Breast epithelium (tissue), 4 donors: Measurements from ENCODE around the gene TRMT44. TPM values are rescaled to one million over a fixed set of nuclear protein-coding genes. Genes with fewer than 3 reads are reported as not detected.

Experiments
- DNase-seq, 2 donors: peaks; one replicate each; pipeline ENCODE4 v3.0.0-alpha.2; 2019; ENCODE audit warnings: low spot score in 2 of 2
- H3K27ac ChIP-seq, 2 donors: fragments of 200-600 bp; sonication (generic) in 1 of 2; one replicate each; pipeline ENCODE4 v1.5.1; 2016 to 2019; ENCODE audit warnings: mild to moderate bottlenecking in 1 of 2
- H3K27me3 ChIP-seq, 2 donors: fragments of 200-600 bp; sonication (generic) in 1 of 2; one replicate each; pipeline versions ENCODE4 v1.5.1 to v1.6.0; 2017 to 2019; ENCODE audit warnings: control low read depth in 1 of 2, mild to moderate bottlenecking in 1 of 2
- H3K36me3 ChIP-seq: fragments of 200-600 bp; one replicate; pipeline ENCODE4 v1.5.1; 2019
- H3K4me1 ChIP-seq, 2 donors: fragments of 200-600 bp; sonication (generic); one replicate each; pipeline ENCODE4 v1.5.1; 2016 to 2019; ENCODE audit warnings: control low read depth in 1 of 2
- H3K4me3 ChIP-seq, 3 donors: fragments of 200-600 bp; sonication (generic); 1 replicate in 2 of 3; 2 replicates in 1 of 3; pipeline ENCODE4 v1.5.1; 2016 to 2019; ENCODE audit warnings: mild to moderate bottlenecking in 3 of 3, moderate library complexity in 2 of 3
- H3K9me3 ChIP-seq, 2 donors: fragments of 200-600 bp; sonication (generic) in 1 of 2; one replicate each; pipeline ENCODE4 v1.5.1; 2016 to 2019; ENCODE audit warnings: control low read depth in 1 of 2
- CTCF ChIP-seq, 3 donors: fragments of 450-650 bp; IDR thresholded peaks; one replicate each; pipeline ENCODE4 v1.5.1; 2016 to 2017; ENCODE audit warnings: antibody characterized with exemption in 3 of 3, mild to moderate bottlenecking in 3 of 3, moderate library complexity in 3 of 3
- POLR2A ChIP-seq: fragments of 450-650 bp; IDR thresholded peaks from one replicate; pipeline ENCODE4 v1.6.1; 2016; ENCODE audit warnings: antibody characterized with exemption, mild to moderate bottlenecking, moderate library complexity
- POLR2AphosphoS5 ChIP-seq, 3 donors: sonication (generic); formaldehyde crosslinking; IDR thresholded peaks; one replicate each; pipeline ENCODE4 v1.6.1; 2017; ENCODE audit warnings: antibody characterized with exemption in 3 of 3
- intact Hi-C: fragments of 100-400 bp; cut with DNase I; formaldehyde crosslinking; loops from one replicate; pipeline ENCODE4 v1.15.1; 2023; ENCODE audit warnings: low total_unique reads
- total RNA-seq, 3 donors: library from RNA; depleted of rRNA; stranded (reverse); fragments of >200 nt; gene quantifications; one replicate each; pipeline ENCODE4 v1.1.0, GENCODE V29; 2016

TRMT44 gene
- total RNA-seq, 3 donors from 2014 or later, result 24.6 to 47.7 (median 28.2) TPM

GRCh38 chr4:8502371-8502770, 61.8 kb downstream of the TRMT44 start:
- H3K9me3 ChIP-seq, result no peaks in the 10 kb centered on the region
- peaks cover 12 to 23% of the 10 kb centered on the region in 2 donors for H3K4me1 ChIP-seq
- DNase-seq, result no peak
- H3K27ac ChIP-seq, result peak overlapping the region; percentile 29 to 96
- H3K27me3 ChIP-seq, result no peaks in the 10 kb centered on the region
- no peaks in the 10 kb centered on the region for H3K36me3 ChIP-seq
- intact Hi-C loops, result no loop called here
- no peak overlapping the region for H3K4me3 ChIP-seq
- TF ChIP-seq POLR2AphosphoS5 (IDR thresholded peaks at IDR 0.05) (no peak), POLR2A (no peak), CTCF (IDR thresholded peaks at IDR 0.05) (no peak)

- peaks cover 12 to 26% of the 10 kb centered on the region in 2 donors for H3K4me1 ChIP-seq
These were observed 62.4 kb downstream of the TRMT44 start for GRCh38 chr4:8502836-8503585.

GRCh38 chr4:8503801-8504200, 63.2 kb downstream of the TRMT44 start:
- Histone ChIP-seq H3K9me3 (no peaks in the 10 kb centered on the region), H3K27ac (peak overlapping the region in 1 of 2 donors; percentile 96), H3K27me3 (no peaks in the 10 kb centered on the region), H3K4me3 (peak overlapping the region in 1 of 3 donors; percentile 53), H3K36me3 (no peaks in the 10 kb centered on the region), H3K4me1 (peaks cover 12 to 26% of the 10 kb centered on the region in 2 donors)
- TF ChIP-seq CTCF (IDR thresholded peaks at IDR 0.05) (no peak), POLR2A (no peak)
- intact Hi-C loops, result no loop called here
- peak; percentile 44 to 66 for DNase-seq

More at GRCh38 chr4:8502836-8503585, 62.4 kb downstream of the TRMT44 start:
- no peaks in the 10 kb centered on the region for H3K27me3 ChIP-seq
- H3K4me3 ChIP-seq, result no peak overlapping the region
- DNase-seq, result no peak
- H3K27ac ChIP-seq, result peak overlapping the region; percentile 29 to 96
- H3K9me3 ChIP-seq, result no peaks in the 10 kb centered on the region
- intact Hi-C loops, result no loop called here
- H3K36me3 ChIP-seq, result no peaks in the 10 kb centered on the region
- no peak for TF ChIP-seq POLR2AphosphoS5 (IDR thresholded peaks at IDR 0.05)
- TF ChIP-seq CTCF (IDR thresholded peaks at IDR 0.05), result no peak
- no peak for TF ChIP-seq POLR2A

GRCh38 chr4:8504279-8505007, 63.9 kb downstream of the TRMT44 start:
- Histone ChIP-seq H3K36me3 (no peaks in the 10 kb centered on the region), H3K4me3 (peak overlapping the region in 1 of 3 donors; percentile 53), H3K27me3 (no peaks in the 10 kb centered on the region), H3K27ac (peak overlapping the region; percentile 89 to 96), H3K4me1 (peaks cover 12 to 26% of the 10 kb centered on the region in 2 donors), H3K9me3 (no peaks in the 10 kb centered on the region)
- TF ChIP-seq POLR2A (no peak), POLR2AphosphoS5 (IDR thresholded peaks at IDR 0.05) (no peak), CTCF (IDR thresholded peaks at IDR 0.05) (no peak)
- intact Hi-C loops, result no loop called here
- peak; percentile 29 to 58 for DNase-seq

GRCh38 chr4:8505229-8505628, 64.7 kb downstream of the TRMT44 start:
- Histone ChIP-seq H3K4me3 (no peak overlapping the region), H3K27ac (peak overlapping the region; percentile 89 to 96), H3K27me3 (no peaks in the 10 kb centered on the region), H3K36me3 (no peaks in the 10 kb centered on the region), H3K4me1 (peaks cover 12 to 26% of the 10 kb centered on the region in 2 donors), H3K9me3 (no peaks in the 10 kb centered on the region)
- DNase-seq, result no peak
- no peak for TF ChIP-seq CTCF (IDR thresholded peaks at IDR 0.05)
- TF ChIP-seq POLR2AphosphoS5 (IDR thresholded peaks at IDR 0.05), result no peak
- no peak for TF ChIP-seq POLR2A
- intact Hi-C loops, result no loop called here
